Upper lobe of right lung (tissue), 1 donor: ENCODE results near the gene USP25. TPM values are rescaled to one million over a fixed set of nuclear protein-coding genes. Genes with fewer than 3 reads are reported as not detected.

ENCODE experiments used
- ATAC-seq: fragments of 200-7000 bp; cut with Tn5 transposase; one replicate; pipeline ENCODE4 v1.9.1; 2020; ENCODE audit warnings: mild to moderate bottlenecking, moderate library complexity
- DNase-seq: peaks from one replicate; pipeline ENCODE4 v3.0.0-alpha.2; 2020
- H3K27ac ChIP-seq: fragments of 200-600 bp; one replicate; pipeline ENCODE4 v1.8.0; 2022
- H3K27me3 ChIP-seq: fragments of 200-600 bp; one replicate; pipeline ENCODE4 v1.8.0; 2022; ENCODE audit warnings: mild to moderate bottlenecking
- H3K36me3 ChIP-seq: fragments of 200-600 bp; one replicate; pipeline ENCODE4 v1.8.0; 2022
- H3K4me1 ChIP-seq: fragments of 200-600 bp; one replicate; pipeline ENCODE4 v1.8.0; 2022
- H3K4me3 ChIP-seq: fragments of 200-600 bp; one replicate; pipeline ENCODE4 v1.8.0; 2022; ENCODE audit warnings: mild to moderate bottlenecking
- H3K9me3 ChIP-seq: fragments of 200-600 bp; one replicate; pipeline ENCODE4 v1.8.0; 2022
- CTCF ChIP-seq: fragments of 200-600 bp; IDR thresholded peaks from one replicate; pipeline ENCODE4 v1.8.0; 2022; ENCODE audit warnings: antibody characterized with exemption
- intact Hi-C: fragments of 100-400 bp; cut with DNase I; formaldehyde crosslinking; loops from one replicate; pipeline ENCODE4 v1.11.0; 2022
- total RNA-seq: library from RNA; stranded (reverse); fragmentation: NEBNext Ultra II Directional; extraction: Animal tissue kit (Norgen Biotek cat#: 25700); gene quantifications from one replicate; pipeline ENCODE4 v1.2.1, GENCODE V29; 2021
- donor health status: DM: no; HTN: yes; CAD: no; lungs with severe emphysema.

USP25 gene
- total RNA-seq, 1 donor from 2014 or later = 65.0 TPM

GRCh38 chr21:15874615-15875014 lies 144.8 kb downstream of the USP25 start:
- DNase-seq = no peak
- no peak for TF ChIP-seq CTCF
- no peak for ATAC-seq
- H3K4me1 ChIP-seq = no peaks in the 10 kb centered on the region
- peaks cover 86% of the 10 kb centered on the region for H3K36me3 ChIP-seq
- no peaks in the 10 kb centered on the region for H3K27me3 ChIP-seq
- no peaks in the 10 kb centered on the region for H3K9me3 ChIP-seq
- no peak overlapping the region for H3K4me3 ChIP-seq
- no peak overlapping the region for H3K27ac ChIP-seq
- intact Hi-C loops = no loop called here

GRCh38 chr21:15875286-15875685 lies 145.5 kb downstream of the USP25 start:
- ATAC-seq = no peak
- no peak for DNase-seq
- intact Hi-C loops = no loop called here
- no peaks in the 10 kb centered on the region for H3K9me3 ChIP-seq
- peaks cover 86% of the 10 kb centered on the region for H3K36me3 ChIP-seq
- no peak overlapping the region for H3K27ac ChIP-seq
- H3K4me1 ChIP-seq = no peaks in the 10 kb centered on the region
- no peak for TF ChIP-seq CTCF
- no peak overlapping the region for H3K4me3 ChIP-seq
- no peaks in the 10 kb centered on the region for H3K27me3 ChIP-seq

GRCh38 chr21:15893902-15894301 lies 164.1 kb downstream of the USP25 start:
- TF ChIP-seq CTCF = no peak

GRCh38 chr21:15894596-15894995 lies 164.8 kb downstream of the USP25 start:
- Histone ChIP-seq H3K4me1 (no peaks in the 10 kb centered on the region), H3K4me3 (no peak overlapping the region), H3K27me3 (no peaks in the 10 kb centered on the region), H3K36me3 (no peaks in the 10 kb centered on the region), H3K27ac (no peak overlapping the region), H3K9me3 (no peaks in the 10 kb centered on the region)
- intact Hi-C loops = no loop called here
- TF ChIP-seq CTCF = peak; percentile 42
- DNase-seq = no peak
- no peak for ATAC-seq

More at GRCh38 chr21:15893902-15894301, 164.1 kb downstream of the USP25 start:
- intact Hi-C loops = no loop called here
- Histone ChIP-seq H3K4me1 (no peaks in the 10 kb centered on the region), H3K27ac (no peak overlapping the region), H3K36me3 (no peaks in the 10 kb centered on the region), H3K9me3 (no peaks in the 10 kb centered on the region), H3K27me3 (no peaks in the 10 kb centered on the region), H3K4me3 (no peak overlapping the region)
- ATAC-seq = peak; percentile 36
- DNase-seq = no peak

GRCh38 chr21:15895142-15896106 lies 165.6 kb downstream of the USP25 start:
- H3K27me3 ChIP-seq = no peaks in the 10 kb centered on the region
- ATAC-seq (peak; percentile 29), DNase-seq (peak; percentile 40)
- TF ChIP-seq CTCF = no peak
- H3K36me3 ChIP-seq = no peaks in the 10 kb centered on the region
- H3K9me3 ChIP-seq = no peaks in the 10 kb centered on the region
- no peak overlapping the region for H3K27ac ChIP-seq
- no peak overlapping the region for H3K4me3 ChIP-seq
- no peaks in the 10 kb centered on the region for H3K4me1 ChIP-seq
- intact Hi-C loops = no loop called here
